T47D (cell line): Measurements from ENCODE around the gene SRM.
"Not testable (repeated sequence)": the region's sequence is repeated elsewhere in the genome, so short reads cannot be mapped to it uniquely, and the experiment has no call there.

Source experiments
- DNase-seq, 2 experiments: peaks; one replicate each; pipeline versions ENCODE4 v3.0.0 to v3.0.0-alpha.2; 2011 to 2012; ENCODE audit warnings: low read depth in 1 of 2, low spot score in 1 of 2
- JUND ChIP-seq: IDR thresholded peaks from 2 replicates; pipeline ENCODE4 v1.6.1; 2012; ENCODE audit warnings: low read depth
- in situ Hi-C: cut with HindIII; loops from 2 replicates; pipeline ENCODE4 v1.10.0; 2016; ENCODE audit warnings: low sequenced_read_pairs, low pct_unique_long_range_greater_than_20kb

SRM gene

DNA sequence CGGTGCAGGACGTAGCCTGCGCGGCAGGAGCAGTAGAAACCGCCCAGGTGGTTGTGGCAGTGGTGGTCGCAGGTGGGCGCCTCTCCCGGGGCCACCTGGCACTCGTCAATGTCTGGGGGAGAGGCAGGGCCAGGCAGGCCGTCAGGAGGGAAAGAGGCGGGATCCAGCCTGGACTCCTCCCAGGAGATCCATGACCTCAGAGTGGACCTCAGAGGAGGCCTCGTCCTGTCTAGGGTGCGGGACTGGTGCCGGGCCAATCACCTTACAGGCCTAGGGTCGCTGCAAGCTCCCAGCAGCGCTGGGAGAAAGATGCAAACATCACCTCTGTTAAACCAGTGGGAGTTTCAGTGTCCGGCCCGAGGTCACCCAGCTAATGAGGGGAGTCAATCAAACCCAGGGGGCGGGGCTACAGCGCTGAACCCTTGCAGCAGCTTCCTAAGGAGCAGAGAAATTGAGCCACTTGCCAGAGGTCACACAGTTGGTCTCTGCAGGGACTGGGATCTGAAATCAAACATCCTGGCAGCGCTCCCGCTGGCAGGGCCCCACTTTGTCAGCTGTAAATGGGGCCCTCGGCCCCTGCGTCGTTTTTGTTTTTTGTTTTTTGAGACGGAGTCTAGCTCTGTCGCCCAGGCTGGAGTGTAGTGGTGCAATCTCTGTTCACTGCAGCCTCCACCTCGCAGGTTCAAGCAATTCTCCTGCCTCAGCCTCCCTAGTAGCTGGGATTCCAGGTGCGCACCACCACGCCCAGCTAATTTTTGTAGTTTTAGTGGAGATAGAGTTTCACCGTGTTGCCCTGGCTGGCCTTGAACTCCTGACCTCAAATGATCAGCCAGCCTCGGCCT is 14.2 kb downstream of the SRM start:
- in situ Hi-C loops: no loop called here
- no peak for TF ChIP-seq JUND
- no peak for DNase-seq

GRCh38 chr1:11044849-11045427 is 14.9 kb downstream of the SRM start:
- DNase-seq: no peak
- in situ Hi-C loops: no loop called here
- no peak for TF ChIP-seq JUND

- no peak for TF ChIP-seq JUND
- DNase-seq: no peak
- in situ Hi-C loops: no loop called here
Observed at GRCh38 chr1:11044086-11044848, 15.6 kb downstream of the SRM start.

- no peak for TF ChIP-seq JUND
- in situ Hi-C loops: no loop called here
- DNase-seq: no peak
Observed at GRCh38 chr1:11042995-11043874, 16.6 kb downstream of the SRM start.

GRCh38 chr1:11042065-11042464 is 17.8 kb downstream of the SRM start:
- no peak for DNase-seq
- in situ Hi-C loops: no loop called here
- TF ChIP-seq JUND: no peak

- no peak for DNase-seq
- no peak for TF ChIP-seq JUND
- in situ Hi-C loops: no loop called here
Observed at GRCh38 chr1:11041048-11041447, 18.8 kb downstream of the SRM start.

- DNase-seq, in situ Hi-C loops: not testable (repeated sequence)
Observed at GRCh38 chr1:11040105-11040429, 19.8 kb downstream of the SRM start.

- in situ Hi-C loops: no loop called here
- TF ChIP-seq JUND: no peak
- no peak for DNase-seq
Observed at GRCh38 chr1:11039351-11040104, 20.3 kb downstream of the SRM start.

DNA sequence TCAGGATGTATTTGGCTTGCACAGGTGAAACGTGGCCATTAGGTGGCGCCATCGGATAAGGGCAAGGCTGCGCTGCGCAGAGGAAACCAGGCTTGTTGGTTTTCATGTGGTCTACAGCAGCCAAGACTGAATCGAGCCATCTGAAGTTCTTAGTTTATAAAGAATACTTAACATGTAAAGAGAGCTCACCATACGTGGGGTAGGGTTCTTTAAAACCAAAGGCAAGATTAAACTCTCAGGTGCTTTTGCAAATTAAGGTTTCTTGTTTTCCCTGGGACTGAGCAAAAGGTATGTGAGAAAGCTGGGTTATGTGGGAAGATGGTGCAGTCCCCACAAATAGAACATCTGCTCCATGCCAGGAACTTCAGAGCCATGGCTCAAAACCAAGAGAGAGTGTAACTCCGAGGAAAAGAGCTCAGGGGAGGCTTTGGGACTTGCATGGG is 22.1 kb downstream of the SRM start:
- DNase-seq: peak; percentile 65 to 83
- no peak for TF ChIP-seq JUND
- in situ Hi-C loops: no loop called here

GRCh38 chr1:11037019-11037739 is 22.6 kb downstream of the SRM start:
- in situ Hi-C loops: not testable (repeated sequence)

DNA sequence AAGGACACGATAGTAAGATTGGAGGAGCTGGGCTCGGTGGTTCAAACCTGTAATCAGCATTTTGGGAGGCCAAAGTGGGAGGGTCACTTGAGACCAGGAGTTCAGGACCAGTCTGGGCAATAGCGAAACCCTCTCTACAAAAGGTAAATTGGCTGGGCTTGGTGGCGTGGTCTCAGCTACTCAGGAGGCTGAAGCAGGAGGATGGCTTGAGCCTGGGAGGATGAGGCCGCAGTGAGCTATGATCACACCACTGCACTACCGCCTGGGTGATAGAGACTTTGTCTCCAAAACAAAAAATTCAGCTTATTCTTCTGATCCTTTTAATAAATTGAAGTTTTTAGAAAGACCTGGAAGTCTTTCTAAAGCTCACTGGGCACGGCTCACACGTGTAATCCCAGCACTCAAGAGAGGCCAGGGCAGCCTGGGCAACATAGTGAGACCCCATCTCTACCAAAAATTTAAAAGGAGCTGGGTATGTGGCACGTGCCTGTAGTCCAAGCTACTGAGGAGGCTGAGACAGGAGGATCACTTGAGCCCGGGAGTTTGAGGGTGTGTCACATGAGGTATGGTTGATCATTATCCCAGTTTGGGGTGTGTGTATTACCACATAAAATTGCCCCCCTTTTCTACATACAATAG is 28.1 kb downstream of the SRM start:
- no peak for TF ChIP-seq JUND
- in situ Hi-C loops: no loop called here
- DNase-seq: no peak

More at GRCh38 chr1:11037019-11037739, 22.6 kb downstream of the SRM start:
- DNase-seq: not testable (repeated sequence)
